HG03565 (cell line): ENCODE results near the gene TMEM247.

Experiments
- ATAC-seq: cut with Tn5 transposase; IDR thresholded peaks from one replicate; pipeline ENCODE4 v1.9.1; 2021; ENCODE audit warnings: mild to moderate bottlenecking, moderate library complexity; ENCODE audit not compliant: unreplicated experiment

The TMEM247 gene

DNA sequence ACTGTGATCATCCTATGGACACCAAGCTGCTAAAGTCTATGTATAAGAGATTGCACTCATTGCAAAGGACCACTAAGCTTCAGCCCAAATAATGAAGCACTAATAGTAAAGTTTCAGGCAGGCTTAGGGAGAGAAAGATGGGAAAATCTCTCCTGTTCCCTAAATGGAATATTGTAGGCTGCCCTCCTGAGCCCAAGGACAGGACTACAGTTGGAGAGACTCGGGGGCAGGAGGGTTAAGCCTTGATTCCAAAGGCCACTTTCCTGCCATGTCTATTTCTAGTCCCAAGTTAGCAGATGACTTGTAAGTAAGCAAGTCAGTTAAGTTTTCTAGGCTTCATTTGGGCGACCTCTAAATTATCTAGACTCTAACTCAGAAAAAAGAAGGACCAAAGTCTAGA lies 9.0 kb downstream of the TMEM247 start:
- no peak for ATAC-seq

- no peak for ATAC-seq
These were observed 10.2 kb downstream of the TMEM247 start for GRCh38 chr2:46489423-46490174.

DNA sequence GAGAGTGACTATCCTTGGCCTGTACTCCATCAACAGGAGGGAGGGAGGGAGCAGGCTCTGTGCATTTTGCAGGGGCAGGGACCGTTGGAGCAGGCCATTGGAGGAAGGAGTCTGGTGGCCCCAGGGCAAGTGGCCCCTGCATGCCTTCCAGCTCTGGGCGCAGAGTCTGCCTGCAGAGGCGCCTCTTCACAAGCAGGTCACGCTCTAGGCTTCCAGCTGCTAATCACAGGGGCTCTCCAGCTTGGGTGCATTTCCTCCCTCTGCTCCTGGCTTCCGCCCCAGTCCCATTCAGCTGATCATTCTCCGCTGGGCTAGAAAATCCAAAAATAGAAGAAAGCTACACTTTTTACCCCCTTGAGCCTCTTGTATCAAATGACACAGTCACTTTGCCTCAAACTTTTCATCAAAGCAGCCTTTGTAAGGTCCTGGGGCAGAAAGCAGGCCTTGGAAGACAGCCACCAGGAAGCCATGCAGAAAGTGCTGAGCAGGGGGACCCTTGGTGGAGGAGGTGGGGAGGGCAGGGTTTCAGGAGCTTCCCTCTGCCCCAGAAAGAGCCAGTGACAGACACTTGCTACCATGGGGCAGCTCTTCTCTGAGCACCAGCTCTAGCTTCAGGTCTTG lies 11.3 kb downstream of the TMEM247 start:
- peak; percentile 37 for ATAC-seq

GRCh38 chr2:46492301-46492700 lies 12.9 kb downstream of the TMEM247 start:
- ATAC-seq: no peak

- peak; percentile 83 for ATAC-seq
These were observed 14.0 kb downstream of the TMEM247 start for GRCh38 chr2:46493241-46493970.

DNA sequence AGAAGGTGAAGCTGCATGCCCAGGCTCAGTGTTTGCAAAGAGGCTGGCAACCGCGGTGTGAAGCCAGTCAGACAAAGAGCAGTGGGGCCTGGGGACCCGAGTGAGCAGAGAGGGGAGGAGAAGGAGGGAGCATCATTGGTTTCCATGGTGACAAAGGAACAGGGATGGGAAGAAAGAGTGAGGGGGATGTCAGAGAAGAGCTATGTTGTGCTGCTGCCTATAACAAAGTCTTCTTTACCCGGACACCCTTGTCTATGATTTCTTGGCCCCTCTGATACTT lies 14.5 kb downstream of the TMEM247 start:
- no peak for ATAC-seq

GRCh38 chr2:46494596-46494995 lies 15.2 kb downstream of the TMEM247 start:
- ATAC-seq: no peak

DNA sequence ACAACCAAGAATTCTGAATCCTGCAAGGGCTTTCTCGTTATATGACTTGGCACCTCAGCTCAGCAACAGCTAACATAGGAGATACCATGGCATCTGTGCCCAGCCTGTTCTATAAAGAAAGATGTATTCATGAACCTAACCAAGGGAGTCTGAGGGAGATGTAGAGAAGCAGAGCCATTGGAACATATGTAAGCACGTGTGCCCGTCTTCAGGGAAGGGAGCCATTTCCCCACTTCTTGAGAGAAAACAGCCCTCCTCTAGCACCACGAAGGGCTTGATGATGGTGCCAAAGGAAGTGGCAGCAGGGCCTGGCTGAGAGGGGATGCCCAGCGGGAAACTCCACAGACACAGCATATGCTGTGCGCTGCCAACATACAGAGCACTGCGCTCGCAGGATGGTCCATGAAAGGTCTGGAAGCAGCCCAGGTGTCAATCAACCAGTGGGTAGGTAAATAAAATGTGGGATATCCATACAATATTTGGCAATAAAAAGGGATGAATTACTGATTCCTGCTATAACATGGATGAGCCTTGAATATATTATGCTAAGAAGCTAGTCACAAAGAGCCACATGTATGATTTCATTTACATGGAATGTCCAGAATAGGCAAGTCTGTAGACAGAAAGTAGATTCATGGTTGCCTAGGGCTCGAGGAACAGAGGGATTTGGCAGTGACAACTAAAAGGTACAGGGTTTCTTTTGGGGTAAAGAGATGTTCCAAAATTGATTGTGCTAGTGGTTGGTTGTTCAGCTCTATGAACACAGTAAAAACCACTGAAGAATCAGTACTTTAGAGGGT lies 16.1 kb downstream of the TMEM247 start:
- no peak for ATAC-seq

- no peak for ATAC-seq
These were observed 18.4 kb downstream of the TMEM247 start for GRCh38 chr2:46497766-46498165.

DNA sequence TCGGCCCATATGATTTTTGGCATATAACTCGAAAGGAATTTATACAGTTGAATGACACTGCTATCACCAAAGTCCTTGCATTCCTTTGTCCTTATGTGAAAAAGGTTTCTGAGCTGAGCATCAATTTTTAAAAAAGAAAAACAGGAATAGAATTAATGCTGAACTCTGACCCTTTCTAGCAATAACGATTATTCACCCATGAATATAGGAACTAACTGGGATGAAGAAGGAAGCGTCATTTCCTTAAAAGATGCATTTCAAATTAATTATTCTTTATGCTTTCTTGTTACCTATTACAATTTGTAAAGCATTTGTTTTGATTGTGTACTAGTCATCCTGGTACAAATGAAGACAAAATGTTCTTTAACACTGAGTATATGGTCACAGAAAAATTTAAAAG lies 19.3 kb downstream of the TMEM247 start:
- ATAC-seq: no peak

- no peak for ATAC-seq
These were observed 20.0 kb downstream of the TMEM247 start for GRCh38 chr2:46499392-46499785.

- no peak for ATAC-seq
These were observed 21.4 kb downstream of the TMEM247 start for GRCh38 chr2:46500801-46501200.

GRCh38 chr2:46502291-46502885 lies 23.0 kb downstream of the TMEM247 start:
- ATAC-seq: no peak

DNA sequence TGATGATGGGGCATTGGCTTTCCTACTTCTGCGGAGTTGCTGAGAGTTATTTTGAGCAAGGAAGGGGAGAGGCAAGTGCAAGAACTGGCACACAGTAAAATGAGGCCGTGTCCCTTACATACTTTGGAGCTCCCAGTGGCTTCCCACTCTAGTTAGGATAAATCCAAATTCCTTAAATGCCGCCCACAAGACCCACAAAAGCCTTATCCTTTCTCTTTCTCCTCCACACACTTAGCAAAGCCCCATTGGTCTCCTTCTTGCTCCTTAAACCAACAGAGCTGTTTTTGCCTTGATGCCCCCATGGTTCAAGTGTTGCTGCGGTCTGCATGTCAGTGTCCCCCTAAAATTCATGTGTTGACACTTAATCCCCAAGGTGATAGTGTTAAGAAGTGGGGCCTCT lies 24.3 kb downstream of the TMEM247 start:
- no peak for ATAC-seq

- no peak for ATAC-seq
These were observed 24.9 kb downstream of the TMEM247 start for GRCh38 chr2:46504221-46504620.

DNA sequence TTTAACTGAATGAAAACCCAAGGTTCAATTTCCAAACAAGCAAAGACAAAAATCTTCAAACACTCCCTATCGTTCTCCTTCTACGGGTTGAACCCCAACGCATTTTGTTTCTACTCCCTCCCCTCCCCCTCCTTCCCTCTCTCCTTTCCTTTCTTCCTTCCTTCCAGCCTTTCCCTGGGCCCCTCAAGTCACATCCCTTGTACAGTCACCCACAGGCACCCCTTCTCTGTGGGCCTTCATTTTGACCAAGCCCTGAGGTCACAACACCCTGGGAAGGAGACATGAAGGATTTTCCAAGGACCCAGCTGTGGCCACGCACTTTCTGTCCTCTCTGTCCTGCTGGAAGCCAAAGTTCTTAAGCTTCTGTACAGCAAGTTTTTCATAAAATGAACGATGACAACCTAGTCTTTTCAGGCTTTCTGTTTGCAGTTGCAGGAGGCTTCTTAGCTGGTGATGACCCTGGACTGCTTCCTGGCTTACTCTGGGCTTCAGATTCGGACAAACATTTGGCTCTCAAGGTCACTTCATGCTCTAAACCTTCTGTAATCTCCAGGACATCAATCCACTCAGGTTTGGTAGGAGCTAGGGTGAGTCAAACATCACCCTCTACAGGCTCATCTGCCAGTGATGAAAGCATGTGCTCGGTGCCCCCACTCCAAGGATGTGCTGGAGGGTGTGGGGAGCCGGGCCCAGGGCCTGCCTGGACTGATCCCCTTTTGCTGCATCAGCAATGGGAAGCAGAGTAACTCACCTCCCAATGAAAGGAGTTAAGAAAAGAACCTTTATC lies 25.5 kb downstream of the TMEM247 start:
- no peak for ATAC-seq

GRCh38 chr2:46505472-46505783 lies 26.1 kb downstream of the TMEM247 start:
- ATAC-seq: no peak

GRCh38 chr2:46506131-46506706 lies 26.9 kb downstream of the TMEM247 start:
- no peak for ATAC-seq

GRCh38 chr2:46508312-46508711 lies 28.9 kb downstream of the TMEM247 start:
- ATAC-seq: no peak

DNA sequence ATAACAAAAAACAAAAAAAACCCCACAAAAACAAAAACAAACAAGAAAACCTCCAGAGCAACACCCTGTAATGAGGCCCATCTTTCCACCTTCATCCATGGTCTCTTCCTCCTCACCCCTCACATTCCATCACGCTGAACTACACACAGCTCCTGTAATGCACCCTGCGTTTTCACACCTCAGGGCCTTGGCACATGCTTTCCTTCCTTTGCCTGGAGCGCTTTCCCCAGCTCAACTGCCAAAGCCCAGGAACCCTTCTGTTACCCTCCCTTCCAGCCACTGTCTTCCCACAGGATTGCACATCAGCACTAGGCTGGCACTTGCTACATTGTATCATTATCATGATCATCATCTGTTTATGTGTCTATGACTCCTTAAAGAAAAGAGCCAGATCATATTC lies 29.4 kb downstream of the TMEM247 start:
- ATAC-seq: no peak
